Gastroesophageal sphincter (tissue), 3 donors: ENCODE measurements around the gene XPO6.

Source experiments
- EP300 ChIP-seq: sonication (generic); formaldehyde crosslinking; IDR thresholded peaks from one replicate; pipeline ENCODE4 v1.6.1; 2017; ENCODE audit warnings: antibody characterized with exemption, mild to moderate bottlenecking
- POLR2A ChIP-seq, 2 donors: fragments of 450-650 bp; IDR thresholded peaks; one replicate each; pipeline ENCODE4 v1.6.1; 2017; ENCODE audit warnings: antibody characterized with exemption in 2 of 2, mild to moderate bottlenecking in 2 of 2, moderate library complexity in 1 of 2
- TF ChIP-seq, protein P1 (sequence below), 4 experiments: fragments of 200-600 bp in 2 of 4; fragments of 450-650 bp in 2 of 4; sonication (generic) in 1 of 4; IDR thresholded peaks; one replicate each; pipeline ENCODE4 v1.5.1; 2017 to 2019; ENCODE audit warnings: antibody characterized with exemption in 4 of 4, mild to moderate bottlenecking in 2 of 4, moderate library complexity in 2 of 4

DNA sequence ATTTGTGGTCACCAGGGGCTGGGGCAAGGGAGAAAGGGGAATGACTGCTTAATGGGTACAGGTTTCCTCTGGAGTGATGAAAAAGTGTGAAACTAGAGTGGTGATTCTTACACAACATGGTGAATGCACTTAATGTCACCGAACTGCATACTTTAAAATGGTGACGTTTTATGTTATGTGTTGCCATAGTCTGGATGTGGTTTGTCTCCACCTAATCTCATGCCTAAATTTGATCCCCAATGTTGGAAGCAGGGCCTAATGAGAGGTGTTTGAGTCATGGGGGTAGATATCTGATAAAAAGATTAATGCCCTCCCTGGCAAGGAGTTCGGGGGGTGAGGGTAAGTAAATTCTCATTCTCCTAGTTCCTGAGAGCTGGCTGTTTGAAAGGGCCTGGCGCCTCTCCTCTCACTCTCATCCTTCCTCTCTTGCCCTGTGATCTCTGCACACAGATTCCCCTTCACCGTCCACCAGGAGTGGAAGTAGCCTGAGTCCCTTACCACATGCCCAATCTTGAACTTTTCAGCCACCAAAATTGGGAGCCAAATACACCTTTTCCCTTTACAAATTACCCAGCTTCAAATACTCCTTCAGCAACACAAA, 15.3 kb downstream of the XPO6 start:
- TF ChIP-seq POLR2A (IDR thresholded peaks at IDR 0.05), result no peak
- TF ChIP-seq, protein P1, sequence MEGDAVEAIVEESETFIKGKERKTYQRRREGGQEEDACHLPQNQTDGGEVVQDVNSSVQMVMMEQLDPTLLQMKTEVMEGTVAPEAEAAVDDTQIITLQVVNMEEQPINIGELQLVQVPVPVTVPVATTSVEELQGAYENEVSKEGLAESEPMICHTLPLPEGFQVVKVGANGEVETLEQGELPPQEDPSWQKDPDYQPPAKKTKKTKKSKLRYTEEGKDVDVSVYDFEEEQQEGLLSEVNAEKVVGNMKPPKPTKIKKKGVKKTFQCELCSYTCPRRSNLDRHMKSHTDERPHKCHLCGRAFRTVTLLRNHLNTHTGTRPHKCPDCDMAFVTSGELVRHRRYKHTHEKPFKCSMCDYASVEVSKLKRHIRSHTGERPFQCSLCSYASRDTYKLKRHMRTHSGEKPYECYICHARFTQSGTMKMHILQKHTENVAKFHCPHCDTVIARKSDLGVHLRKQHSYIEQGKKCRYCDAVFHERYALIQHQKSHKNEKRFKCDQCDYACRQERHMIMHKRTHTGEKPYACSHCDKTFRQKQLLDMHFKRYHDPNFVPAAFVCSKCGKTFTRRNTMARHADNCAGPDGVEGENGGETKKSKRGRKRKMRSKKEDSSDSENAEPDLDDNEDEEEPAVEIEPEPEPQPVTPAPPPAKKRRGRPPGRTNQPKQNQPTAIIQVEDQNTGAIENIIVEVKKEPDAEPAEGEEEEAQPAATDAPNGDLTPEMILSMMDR (IDR thresholded peaks at IDR 0.05), result no peak
- no peak for TF ChIP-seq EP300
